ENCODE results near the gene ZNF652.
"Not testable (repeated sequence)": the region's sequence is repeated elsewhere in the genome, so short reads cannot be mapped to it uniquely, and the experiment has no call there.

ZNF652 gene

DNA sequence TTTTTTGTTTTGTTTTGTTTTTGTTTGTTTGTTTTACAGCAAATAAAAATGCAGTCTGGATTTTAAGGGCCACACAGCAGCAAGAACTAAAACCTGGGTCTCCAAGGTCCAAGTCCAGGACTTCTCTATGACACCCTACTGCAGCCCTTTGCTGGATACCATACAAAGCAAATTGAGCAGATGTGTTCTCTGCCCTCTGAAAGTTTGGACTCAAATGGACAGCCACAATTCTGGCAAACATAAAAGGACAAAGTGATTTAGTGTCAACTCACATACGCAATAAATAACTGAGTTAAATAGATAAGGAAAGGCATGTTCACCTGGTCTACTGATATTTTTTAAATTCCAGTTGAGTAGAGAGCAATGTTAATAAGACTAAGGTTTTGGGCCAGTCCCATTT is 7.7 kb upstream of the ZNF652 start:
- no peak for TF ChIP-seq EZH2phosphoT487 (conservative IDR thresholded peaks at IDR 0.05; ENCODE audit: low read length)
- TF ChIP-seq, protein P1, sequence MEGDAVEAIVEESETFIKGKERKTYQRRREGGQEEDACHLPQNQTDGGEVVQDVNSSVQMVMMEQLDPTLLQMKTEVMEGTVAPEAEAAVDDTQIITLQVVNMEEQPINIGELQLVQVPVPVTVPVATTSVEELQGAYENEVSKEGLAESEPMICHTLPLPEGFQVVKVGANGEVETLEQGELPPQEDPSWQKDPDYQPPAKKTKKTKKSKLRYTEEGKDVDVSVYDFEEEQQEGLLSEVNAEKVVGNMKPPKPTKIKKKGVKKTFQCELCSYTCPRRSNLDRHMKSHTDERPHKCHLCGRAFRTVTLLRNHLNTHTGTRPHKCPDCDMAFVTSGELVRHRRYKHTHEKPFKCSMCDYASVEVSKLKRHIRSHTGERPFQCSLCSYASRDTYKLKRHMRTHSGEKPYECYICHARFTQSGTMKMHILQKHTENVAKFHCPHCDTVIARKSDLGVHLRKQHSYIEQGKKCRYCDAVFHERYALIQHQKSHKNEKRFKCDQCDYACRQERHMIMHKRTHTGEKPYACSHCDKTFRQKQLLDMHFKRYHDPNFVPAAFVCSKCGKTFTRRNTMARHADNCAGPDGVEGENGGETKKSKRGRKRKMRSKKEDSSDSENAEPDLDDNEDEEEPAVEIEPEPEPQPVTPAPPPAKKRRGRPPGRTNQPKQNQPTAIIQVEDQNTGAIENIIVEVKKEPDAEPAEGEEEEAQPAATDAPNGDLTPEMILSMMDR (IDR thresholded peaks at IDR 0.05; ENCODE audit: insufficient read depth, low read length, poor library complexity, severe bottlenecking): no peak
- Histone ChIP-seq H3K4me3 (ENCODE audit: insufficient read depth, low read length, poor library complexity, severe bottlenecking) (no peak overlapping the region), H3K27me3 (ENCODE audit: low read length) (no peaks in the 10 kb centered on the region), H3K36me3 (ENCODE audit: low read length) (no peaks in the 10 kb centered on the region), H3K4me2 (ENCODE audit: low read depth, low read length, poor library complexity, severe bottlenecking) (no peak overlapping the region), H3K9me3 (ENCODE audit: insufficient read depth, low read length) (no peaks in the 10 kb centered on the region), H2AFZ (ENCODE audit: low read depth, low read length, severe bottlenecking) (no peak overlapping the region), H3F3A (ENCODE audit: insufficient read depth) (no peaks in the 10 kb centered on the region), H3K9me2 (replicated peaks; ENCODE audit: insufficient read depth, low read length) (no peaks in the 10 kb centered on the region), H3K9ac (ENCODE audit: low read length) (no peak overlapping the region), H3K27ac (ENCODE audit: low read depth, low read length) (no peak overlapping the region), H3K79me2 (ENCODE audit: insufficient read depth, low read length) (no peaks in the 10 kb centered on the region), H4K20me1 (ENCODE audit: low read depth, low read length) (no peaks in the 10 kb centered on the region)

DNA sequence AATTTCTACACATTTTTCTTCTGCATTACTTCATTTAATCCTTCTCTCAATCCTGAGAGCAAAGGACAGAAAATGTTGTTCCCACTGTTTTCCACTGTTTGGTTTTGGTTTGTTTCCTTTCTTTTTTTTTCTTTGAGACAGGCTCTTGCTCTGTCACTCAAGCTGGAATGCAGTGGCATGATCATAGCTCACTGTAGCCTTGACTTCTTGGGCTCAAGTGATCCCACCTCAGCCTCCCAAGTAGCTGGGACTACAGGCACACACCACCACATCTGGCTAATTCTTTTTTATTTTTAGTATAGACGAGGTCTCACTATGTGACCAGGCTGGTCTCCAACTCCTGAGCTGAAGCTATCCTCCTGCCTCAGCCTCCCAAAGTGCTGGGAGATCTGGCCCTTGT is 7.0 kb upstream of the ZNF652 start:
- H3K27me3 ChIP-seq (ENCODE audit: low read length): no peaks in the 10 kb centered on the region
- H3K4me3 ChIP-seq (ENCODE audit: insufficient read depth, low read length, poor library complexity, severe bottlenecking): no peak overlapping the region
- H4K20me1 ChIP-seq (ENCODE audit: low read depth, low read length): no peaks in the 10 kb centered on the region
- H2AFZ ChIP-seq (ENCODE audit: low read depth, low read length, severe bottlenecking): no peak overlapping the region
- no peak overlapping the region for H3K27ac ChIP-seq (ENCODE audit: low read depth, low read length)
- H3K9me3 ChIP-seq (ENCODE audit: insufficient read depth, low read length): no peaks in the 10 kb centered on the region
- H3K79me2 ChIP-seq (ENCODE audit: insufficient read depth, low read length): no peaks in the 10 kb centered on the region
- H3K9me2 ChIP-seq (replicated peaks; ENCODE audit: insufficient read depth, low read length): no peaks in the 10 kb centered on the region
- no peak overlapping the region for H3K9ac ChIP-seq (ENCODE audit: low read length)
- H3F3A ChIP-seq (ENCODE audit: insufficient read depth): no peaks in the 10 kb centered on the region
- no peaks in the 10 kb centered on the region for H3K36me3 ChIP-seq (ENCODE audit: low read length)
- no peak for TF ChIP-seq EZH2phosphoT487 (conservative IDR thresholded peaks at IDR 0.05; ENCODE audit: low read length)
- TF ChIP-seq, protein P1 (IDR thresholded peaks at IDR 0.05; ENCODE audit: insufficient read depth, low read length, poor library complexity, severe bottlenecking): no peak
- H3K4me2 ChIP-seq (ENCODE audit: low read depth, low read length, poor library complexity, severe bottlenecking): no peak overlapping the region

DNA sequence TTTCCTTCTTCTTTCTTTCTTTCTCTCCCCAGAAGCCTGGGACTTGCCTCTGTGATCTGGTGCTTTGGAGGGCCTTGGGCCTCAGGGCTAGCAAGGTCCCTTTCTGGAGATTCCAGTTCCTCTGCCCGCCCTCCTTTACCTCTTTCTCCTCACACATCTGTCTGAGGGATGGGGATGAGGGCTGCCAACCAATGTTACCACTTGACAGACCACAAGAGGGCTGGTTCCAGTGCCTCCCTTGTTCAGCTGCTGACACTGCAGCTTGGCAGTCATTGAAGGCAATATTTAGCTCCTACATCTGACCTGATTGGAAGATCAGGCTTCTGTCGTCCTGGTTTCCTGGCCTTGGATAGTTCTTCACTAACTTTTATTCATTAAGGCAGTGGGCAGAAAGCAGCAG is 3.6 kb upstream of the ZNF652 start:
- H3K79me2 ChIP-seq (ENCODE audit: insufficient read depth, low read length): peaks cover 8% of the 10 kb centered on the region
- H3K9me2 ChIP-seq (replicated peaks; ENCODE audit: insufficient read depth, low read length): no peaks in the 10 kb centered on the region
- H4K20me1 ChIP-seq (ENCODE audit: low read depth, low read length): no peaks in the 10 kb centered on the region
- no peaks in the 10 kb centered on the region for H3K27me3 ChIP-seq (ENCODE audit: low read length)
- H3K9ac ChIP-seq (ENCODE audit: low read length): no peak overlapping the region
- TF ChIP-seq, protein P1 (IDR thresholded peaks at IDR 0.05; ENCODE audit: insufficient read depth, low read length, poor library complexity, severe bottlenecking): no peak
- TF ChIP-seq EZH2phosphoT487 (conservative IDR thresholded peaks at IDR 0.05; ENCODE audit: low read length): no peak
- H3F3A ChIP-seq (ENCODE audit: insufficient read depth): no peaks in the 10 kb centered on the region; the same call in 1 of the 2 replicates
- H3K27ac ChIP-seq (ENCODE audit: low read depth, low read length): no peak overlapping the region
- no peaks in the 10 kb centered on the region for H3K9me3 ChIP-seq (ENCODE audit: insufficient read depth, low read length)
- H3K36me3 ChIP-seq (ENCODE audit: low read length): no peaks in the 10 kb centered on the region
- no peak overlapping the region for H2AFZ ChIP-seq (ENCODE audit: low read depth, low read length, severe bottlenecking)
- H3K4me2 ChIP-seq (ENCODE audit: low read depth, low read length, poor library complexity, severe bottlenecking): no peak overlapping the region
- H3K4me3 ChIP-seq (ENCODE audit: insufficient read depth, low read length, poor library complexity, severe bottlenecking): no peak overlapping the region

DNA sequence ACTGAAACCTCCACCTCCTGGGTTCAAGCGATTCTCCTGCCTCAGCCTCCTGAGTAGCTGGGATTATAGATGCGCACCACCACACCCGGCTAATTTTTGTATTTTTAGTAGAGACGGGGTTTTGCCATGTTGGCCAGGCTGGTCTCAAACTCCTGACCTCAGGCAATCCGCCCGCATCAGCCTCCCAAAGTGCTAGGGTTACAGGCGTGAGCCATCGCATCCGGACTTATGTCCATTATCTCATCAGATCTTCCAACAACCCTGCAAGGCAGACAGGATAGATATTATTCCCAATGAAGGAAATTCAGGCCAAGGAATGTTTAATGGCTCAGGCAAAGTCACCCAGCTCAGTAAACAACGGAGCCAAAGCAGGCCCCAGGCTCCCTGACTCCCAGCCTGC is 3.1 kb upstream of the ZNF652 start:
- H3K4me2 ChIP-seq (ENCODE audit: low read depth, low read length, poor library complexity, severe bottlenecking); H3F3A ChIP-seq (ENCODE audit: insufficient read depth); H3K27ac ChIP-seq (ENCODE audit: low read depth, low read length); H3K9ac ChIP-seq (ENCODE audit: low read length); H3K4me3 ChIP-seq (ENCODE audit: insufficient read depth, low read length, poor library complexity, severe bottlenecking); H3K27me3 ChIP-seq (ENCODE audit: low read length); H3K9me2 ChIP-seq (replicated peaks; ENCODE audit: insufficient read depth, low read length); H3K36me3 ChIP-seq (ENCODE audit: low read length); H2AFZ ChIP-seq (ENCODE audit: low read depth, low read length, severe bottlenecking); H4K20me1 ChIP-seq (ENCODE audit: low read depth, low read length); H3K9me3 ChIP-seq (ENCODE audit: insufficient read depth, low read length): not testable (repeated sequence)
- peaks cover 14% of the 10 kb centered on the region for H3K79me2 ChIP-seq (ENCODE audit: insufficient read depth, low read length)
